GM12873 (cell line): Measurements from ENCODE around the gene CAMK2D.

ENCODE experiments used
- TF ChIP-seq, protein P1 (sequence below): IDR thresholded peaks from 2 replicates; pipeline ENCODE4 v1.5.1; 2012; ENCODE audit warnings: low read depth, mild to moderate bottlenecking, moderate library complexity, low read length, control low read depth; ENCODE audit not compliant: insufficient read depth; ENCODE audit errors: missing control alignments

CAMK2D gene

DNA sequence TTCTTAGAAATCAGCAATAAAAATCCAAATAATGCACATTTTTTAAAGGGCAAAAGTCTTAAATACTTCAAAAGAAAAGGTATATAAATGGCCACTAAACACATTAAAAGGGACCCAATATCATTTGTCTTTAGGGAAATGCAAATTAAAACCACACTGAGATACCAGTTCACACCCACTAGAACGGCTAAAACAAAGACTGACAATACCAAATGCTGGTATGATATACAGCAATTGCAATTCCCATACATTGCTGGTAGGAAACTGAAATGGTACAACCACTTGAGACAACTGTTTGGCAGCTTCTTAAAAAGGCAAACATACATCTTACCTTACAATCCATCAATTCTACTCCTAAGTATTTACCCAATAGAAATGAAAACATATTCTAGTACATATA, 33.7 kb downstream of the CAMK2D start:
- TF ChIP-seq, protein P1, sequence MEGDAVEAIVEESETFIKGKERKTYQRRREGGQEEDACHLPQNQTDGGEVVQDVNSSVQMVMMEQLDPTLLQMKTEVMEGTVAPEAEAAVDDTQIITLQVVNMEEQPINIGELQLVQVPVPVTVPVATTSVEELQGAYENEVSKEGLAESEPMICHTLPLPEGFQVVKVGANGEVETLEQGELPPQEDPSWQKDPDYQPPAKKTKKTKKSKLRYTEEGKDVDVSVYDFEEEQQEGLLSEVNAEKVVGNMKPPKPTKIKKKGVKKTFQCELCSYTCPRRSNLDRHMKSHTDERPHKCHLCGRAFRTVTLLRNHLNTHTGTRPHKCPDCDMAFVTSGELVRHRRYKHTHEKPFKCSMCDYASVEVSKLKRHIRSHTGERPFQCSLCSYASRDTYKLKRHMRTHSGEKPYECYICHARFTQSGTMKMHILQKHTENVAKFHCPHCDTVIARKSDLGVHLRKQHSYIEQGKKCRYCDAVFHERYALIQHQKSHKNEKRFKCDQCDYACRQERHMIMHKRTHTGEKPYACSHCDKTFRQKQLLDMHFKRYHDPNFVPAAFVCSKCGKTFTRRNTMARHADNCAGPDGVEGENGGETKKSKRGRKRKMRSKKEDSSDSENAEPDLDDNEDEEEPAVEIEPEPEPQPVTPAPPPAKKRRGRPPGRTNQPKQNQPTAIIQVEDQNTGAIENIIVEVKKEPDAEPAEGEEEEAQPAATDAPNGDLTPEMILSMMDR, result no peak

DNA sequence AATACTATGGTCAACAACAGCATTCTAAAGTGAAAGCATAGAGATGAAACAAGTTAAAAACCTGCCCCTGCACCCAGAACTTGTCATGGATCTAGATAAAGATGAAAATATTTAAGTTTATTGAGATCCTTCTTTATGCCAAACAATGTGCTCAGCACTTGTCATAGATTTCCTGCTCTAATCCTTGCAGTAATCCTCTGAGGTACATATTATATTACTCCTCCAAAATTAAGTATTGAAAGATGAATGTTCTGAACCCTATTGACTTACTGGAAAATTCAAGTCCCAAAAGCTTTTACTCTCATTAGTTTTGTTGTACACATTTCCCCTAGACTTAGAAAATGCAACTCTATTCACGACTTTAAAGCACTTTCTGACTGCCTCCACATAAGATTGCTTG, 35.6 kb downstream of the CAMK2D start:
- TF ChIP-seq, protein P1, result no peak

DNA sequence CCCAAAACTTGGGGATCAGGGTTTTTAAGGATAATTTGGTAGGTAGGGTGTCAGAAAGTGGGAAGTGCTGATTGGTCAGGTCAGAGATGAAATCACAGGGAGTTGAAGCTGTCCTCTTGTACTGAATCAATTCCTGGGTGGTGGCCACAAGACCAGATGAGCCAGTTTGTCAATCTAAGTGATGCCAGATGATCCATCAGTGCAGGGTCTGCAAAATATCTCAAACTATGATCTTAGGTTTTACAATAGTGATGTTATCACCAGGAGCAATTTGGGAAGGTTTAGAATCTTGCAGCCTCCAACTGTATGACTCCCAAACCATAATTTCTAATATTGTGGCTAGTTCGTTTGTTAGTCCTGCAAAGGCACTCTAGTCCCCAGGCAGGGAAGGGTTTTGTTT, 43.3 kb downstream of the CAMK2D start:
- TF ChIP-seq, protein P1, result no peak

DNA sequence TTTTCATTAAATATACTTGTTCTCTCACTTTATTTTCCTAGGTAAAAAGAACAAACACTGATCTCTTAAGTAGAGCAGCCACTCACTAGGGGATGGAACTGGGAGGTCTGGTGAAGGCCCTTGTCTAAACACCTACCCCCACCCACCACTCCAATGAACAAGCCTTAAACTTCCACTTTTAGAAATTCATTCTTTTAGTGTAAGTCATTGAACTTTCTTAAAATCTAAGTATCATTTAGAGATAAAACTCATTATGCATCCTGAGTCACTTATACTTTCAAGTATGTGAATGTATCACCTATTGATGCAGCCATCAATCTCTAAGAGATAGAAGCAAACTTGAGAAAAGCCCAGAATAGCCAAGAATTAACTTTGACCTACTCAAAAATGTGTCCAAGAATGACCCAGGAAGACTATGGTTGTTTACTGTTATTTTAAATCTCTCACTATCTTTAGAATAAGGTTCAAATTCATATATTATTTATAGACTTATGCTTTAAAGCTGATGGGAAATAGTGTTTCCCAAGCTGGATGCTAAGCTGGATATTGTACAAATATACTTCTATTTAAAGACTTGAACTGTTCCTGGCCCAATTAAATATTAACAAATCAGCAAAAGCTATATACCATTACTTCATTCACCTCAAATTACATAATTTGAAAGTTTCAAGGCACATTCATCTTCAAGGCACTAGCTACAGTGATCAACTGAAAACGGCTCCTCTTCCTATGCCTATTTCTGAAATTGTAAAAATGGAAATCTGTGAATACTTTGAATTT, 49.5 kb downstream of the CAMK2D start:
- TF ChIP-seq, protein P1, result no peak

DNA sequence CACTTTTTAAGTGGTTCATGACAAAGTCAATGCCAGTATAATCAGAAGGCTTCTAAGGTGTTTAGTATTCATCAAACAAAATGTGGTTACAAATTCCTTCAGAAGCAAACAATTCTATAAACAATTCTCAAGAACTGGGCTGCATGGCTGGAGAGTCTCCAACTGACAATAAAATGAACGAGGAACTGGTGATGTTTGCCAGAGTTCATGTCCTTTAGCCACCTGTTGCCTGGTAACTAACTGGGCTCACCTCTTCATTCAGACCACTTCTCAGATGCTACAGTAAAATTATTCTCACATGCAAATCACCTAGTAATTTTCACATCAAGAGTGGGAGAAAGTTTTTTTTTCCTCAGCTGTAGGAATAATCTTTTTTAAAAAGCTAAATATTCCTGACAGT, 53.3 kb downstream of the CAMK2D start:
- TF ChIP-seq, protein P1, result no peak

DNA sequence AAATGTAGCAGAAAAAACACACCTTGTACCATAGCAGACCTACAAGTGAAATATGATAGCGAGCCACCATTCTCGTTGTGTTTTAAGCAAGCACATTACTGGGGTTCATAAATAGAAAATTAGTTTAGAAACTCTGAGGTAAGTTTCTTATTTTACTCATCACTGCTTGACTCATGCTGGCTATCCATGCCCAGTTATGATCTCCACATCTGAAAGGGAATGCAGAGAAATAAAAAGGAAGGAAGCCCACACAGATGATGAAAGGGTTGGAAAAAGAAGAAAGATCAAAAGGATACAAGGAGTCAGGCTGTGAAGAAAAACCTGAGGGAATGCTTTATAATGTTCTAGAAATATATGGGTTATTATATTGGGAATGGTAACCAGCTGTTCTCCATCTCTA, 54.5 kb downstream of the CAMK2D start:
- TF ChIP-seq, protein P1, result no peak

DNA sequence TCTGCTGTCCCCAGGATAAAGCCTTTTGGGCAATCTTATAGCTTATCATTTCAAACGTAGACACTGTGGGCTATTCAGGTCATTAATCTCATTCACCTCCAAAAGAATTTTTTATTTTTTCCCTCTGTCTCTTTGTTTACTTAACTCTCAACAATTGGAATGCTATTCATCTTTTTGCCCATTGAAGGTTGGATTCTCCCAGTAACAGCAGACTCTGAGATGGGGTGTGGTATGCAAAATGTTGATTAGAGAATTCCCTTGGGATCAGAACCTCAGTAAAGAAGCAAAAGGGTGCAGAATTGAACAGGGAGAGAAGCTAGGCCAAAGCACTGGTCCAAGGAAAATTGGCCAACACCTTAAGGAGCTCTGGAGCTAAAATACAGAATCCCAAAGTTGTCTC, 60.4 kb downstream of the CAMK2D start:
- TF ChIP-seq, protein P1, result no peak
